IgD-negative memory B cell (primary cell): Measurements from ENCODE around the gene ACR. TPM values are rescaled to one million over a fixed set of nuclear protein-coding genes. Genes with fewer than 3 reads are reported as not detected.
"Not testable (repeated sequence)": the region's sequence is repeated elsewhere in the genome, so short reads cannot be mapped to it uniquely, and the experiment has no call there.

Source experiments
- H3K27ac Mint-ChIP-seq, 3 donors: one replicate each; pipeline ENCODE4 v1.8.0; 2020 to 2022; ENCODE audit warnings: mild to moderate bottlenecking in 3 of 3, mixed read lengths in 3 of 3, moderate library complexity in 1 of 3
- H3K27me3 Mint-ChIP-seq: one replicate; pipeline ENCODE4 v1.8.0; 2021; ENCODE audit warnings: mixed read lengths
- H3K36me3 Mint-ChIP-seq: one replicate; pipeline ENCODE4 v1.8.0; 2020; ENCODE audit warnings: mild to moderate bottlenecking, mixed read lengths
- H3K4me1 Mint-ChIP-seq, 3 donors: one replicate each; pipeline ENCODE4 v1.8.0; 2020 to 2022; ENCODE audit warnings: mixed read lengths in 3 of 3, mild to moderate bottlenecking in 1 of 3
- H3K4me3 Mint-ChIP-seq, 4 donors: one replicate each; pipeline ENCODE4 v1.8.0; 2020 to 2022; ENCODE audit warnings: mild to moderate bottlenecking in 4 of 4, mixed read lengths in 4 of 4, moderate library complexity in 3 of 4
- H3K9me3 Mint-ChIP-seq, 3 donors: one replicate each; pipeline ENCODE4 v1.8.0; 2020 to 2021; ENCODE audit warnings: mixed read lengths in 3 of 3, mild to moderate bottlenecking in 1 of 3
- polyA plus RNA-seq: library from polyadenylated mRNA; unstranded; fragments of 300-500 nt; fragmentation: Illumina TruSeq; gene quantifications from one replicate; pipeline ENCODE4 v1.2.3, GENCODE V29; 2021

The ACR gene
- polyA plus RNA-seq, 1 donor from 2014 or later = not detected

DNA sequence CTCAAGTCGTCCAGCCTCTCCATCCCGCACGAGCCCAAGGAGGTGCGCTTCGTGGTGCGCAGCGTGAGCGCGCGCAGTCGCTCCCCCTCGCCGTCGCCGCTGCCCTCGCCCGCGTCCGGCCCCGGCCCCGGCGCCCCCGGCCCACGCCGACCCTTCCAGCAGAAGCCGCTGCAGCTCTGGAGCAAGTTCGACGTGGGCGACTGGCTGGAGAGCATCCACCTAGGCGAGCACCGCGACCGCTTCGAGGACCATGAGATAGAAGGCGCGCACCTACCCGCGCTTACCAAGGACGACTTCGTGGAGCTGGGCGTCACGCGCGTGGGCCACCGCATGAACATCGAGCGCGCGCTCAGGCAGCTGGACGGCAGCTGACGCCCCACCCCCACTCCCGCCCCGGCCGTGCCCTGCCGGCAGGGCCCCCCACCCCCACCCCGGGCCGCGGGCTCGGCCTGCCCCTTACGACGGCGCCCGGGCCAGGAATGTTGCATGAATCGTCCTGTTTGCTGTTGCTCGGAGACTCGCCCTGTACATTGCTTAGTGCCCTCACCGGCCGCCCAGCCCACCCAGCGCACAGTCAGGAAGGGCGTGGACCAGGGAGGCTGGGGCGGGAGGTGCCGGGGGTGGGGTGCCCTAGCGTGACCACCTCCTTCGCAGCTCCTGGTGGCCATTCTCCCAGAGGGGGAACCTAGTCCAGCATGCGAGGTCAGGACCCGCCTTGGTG, 6.9 kb upstream of the ACR start:
- Mint-ChIP-seq H3K27me3 (peaks cover 8% of the 10 kb centered on the region), H3K9me3 (no peaks in the 10 kb centered on the region), H3K36me3 (no peaks in the 10 kb centered on the region), H3K4me1 (peaks cover 0 to 10% (median 7%) of the 10 kb centered on the region in 3 donors), H3K4me3 (no peak overlapping the region), H3K27ac (no peak overlapping the region)

DNA sequence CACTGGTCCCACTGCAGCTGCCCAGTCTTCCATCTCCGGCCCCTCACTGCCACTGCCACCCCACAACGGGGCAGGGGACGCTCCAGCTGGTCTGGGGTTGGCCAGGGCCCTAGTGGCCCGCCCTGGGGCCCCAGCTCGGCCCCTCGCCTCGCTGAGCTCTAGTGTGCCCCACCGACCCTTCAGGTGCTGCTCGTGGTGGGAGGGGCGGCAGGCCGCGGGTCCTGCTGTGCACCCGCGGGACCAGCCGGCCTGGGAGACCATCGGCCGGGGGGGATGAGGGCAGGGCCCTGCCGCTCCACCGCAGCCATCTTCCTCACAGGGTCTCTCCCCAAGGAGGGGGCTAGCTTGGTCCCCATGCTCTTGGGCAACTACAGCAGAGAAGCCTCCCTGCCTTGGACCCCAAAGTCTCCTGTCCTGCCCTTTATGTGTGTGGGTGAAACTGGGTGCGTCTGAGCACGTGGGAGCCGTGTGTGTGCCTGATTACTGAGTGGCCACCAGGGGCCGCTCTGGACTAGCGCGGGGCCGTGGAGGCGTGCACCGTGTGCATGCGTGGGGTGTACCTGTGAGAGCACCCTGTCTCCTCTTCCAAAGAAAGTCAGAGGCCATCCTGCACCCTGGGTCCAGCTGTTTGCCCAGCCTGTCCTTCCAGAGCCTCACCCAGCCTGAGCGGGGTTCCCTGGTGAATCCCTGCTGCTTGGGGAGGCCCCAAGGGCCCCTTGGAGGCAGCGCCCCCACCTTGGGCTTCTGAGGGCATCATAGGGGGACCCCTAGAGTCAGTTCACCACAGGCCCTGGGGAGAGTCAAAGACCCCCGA, 6.0 kb upstream of the ACR start:
- H3K9me3 Mint-ChIP-seq = no peaks in the 10 kb centered on the region
- H3K4me3 Mint-ChIP-seq = peak overlapping the region in 1 of 4 donors; percentile 6
- H3K27me3 Mint-ChIP-seq = peaks cover 10% of the 10 kb centered on the region
- H3K4me1 Mint-ChIP-seq = peaks cover 0 to 10% (median 7%) of the 10 kb centered on the region in 3 donors
- H3K36me3 Mint-ChIP-seq = no peaks in the 10 kb centered on the region
- H3K27ac Mint-ChIP-seq = no peak overlapping the region

DNA sequence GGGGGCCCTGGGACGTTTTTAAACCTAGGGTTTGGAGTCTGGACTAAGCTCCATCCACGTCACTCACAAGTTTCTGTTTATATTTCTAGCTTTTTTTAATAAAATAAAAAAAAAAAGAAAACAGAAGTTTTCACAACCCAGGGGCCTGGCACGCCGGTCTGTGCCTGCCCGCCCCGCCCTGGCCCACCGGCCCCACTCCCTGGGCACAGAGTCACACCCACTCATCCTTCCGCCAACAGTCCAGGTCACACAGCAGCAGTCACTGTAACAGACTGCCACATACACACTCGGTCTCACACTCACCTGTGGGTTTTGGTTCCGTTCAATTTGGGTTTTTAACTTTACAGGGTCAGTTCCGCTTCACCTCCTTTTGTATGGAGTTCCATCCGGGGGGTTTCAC, 5.3 kb upstream of the ACR start:
- Mint-ChIP-seq H3K4me3 (no peak overlapping the region), H3K4me1 (peaks cover 0 to 10% (median 7%) of the 10 kb centered on the region in 3 donors), H3K27me3 (peaks cover 16% of the 10 kb centered on the region), H3K9me3 (no peaks in the 10 kb centered on the region), H3K36me3 (no peaks in the 10 kb centered on the region), H3K27ac (no peak overlapping the region)

DNA sequence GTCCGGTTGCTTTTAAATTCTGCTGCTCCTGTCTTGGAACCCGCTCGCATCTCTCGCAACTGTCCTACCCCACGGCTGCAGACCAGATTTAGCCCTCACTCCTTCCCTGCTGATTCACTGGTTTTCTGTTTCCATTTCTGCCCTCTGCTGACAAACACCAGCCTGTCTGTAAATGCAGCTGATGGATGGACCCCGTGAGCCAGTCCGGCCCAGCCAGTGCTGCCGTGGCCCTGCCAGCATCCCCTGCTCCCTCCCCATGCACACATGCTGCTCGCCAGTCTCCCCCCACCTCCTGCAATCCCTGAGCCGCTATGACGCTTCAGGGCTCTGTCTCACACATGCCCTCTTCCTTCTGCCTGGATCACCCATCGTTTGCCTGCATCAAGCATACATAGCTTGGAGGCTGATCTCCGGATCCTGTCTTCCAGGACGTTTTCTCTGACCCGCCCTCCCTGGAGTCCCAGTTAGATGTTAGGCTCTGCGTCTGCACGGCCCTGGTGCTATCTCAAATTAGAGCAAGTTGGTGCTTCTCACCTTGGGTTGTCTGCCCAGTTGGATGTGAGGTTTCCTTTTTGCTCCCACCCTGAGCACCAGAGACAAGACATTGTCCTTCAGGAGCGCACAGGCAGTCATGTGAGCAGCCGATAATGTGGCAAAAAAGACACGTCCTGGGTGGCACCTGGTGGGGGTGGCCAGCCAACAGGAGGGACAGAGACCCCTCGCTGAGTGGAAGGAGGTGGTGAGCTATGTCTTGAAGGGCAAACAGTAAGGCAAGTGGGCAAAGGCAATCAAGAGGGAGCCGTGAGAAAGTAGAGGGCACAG, 4.3 kb upstream of the ACR start:
- peaks cover 0 to 10% (median 7%) of the 10 kb centered on the region in 3 donors for H3K4me1 Mint-ChIP-seq
- H3K27me3 Mint-ChIP-seq = peaks cover 20% of the 10 kb centered on the region
- H3K4me3 Mint-ChIP-seq = no peak overlapping the region
- H3K36me3 Mint-ChIP-seq = no peaks in the 10 kb centered on the region
- H3K9me3 Mint-ChIP-seq = no peaks in the 10 kb centered on the region
- peak overlapping the region in 1 of 3 donors; percentile 24 for H3K27ac Mint-ChIP-seq

DNA sequence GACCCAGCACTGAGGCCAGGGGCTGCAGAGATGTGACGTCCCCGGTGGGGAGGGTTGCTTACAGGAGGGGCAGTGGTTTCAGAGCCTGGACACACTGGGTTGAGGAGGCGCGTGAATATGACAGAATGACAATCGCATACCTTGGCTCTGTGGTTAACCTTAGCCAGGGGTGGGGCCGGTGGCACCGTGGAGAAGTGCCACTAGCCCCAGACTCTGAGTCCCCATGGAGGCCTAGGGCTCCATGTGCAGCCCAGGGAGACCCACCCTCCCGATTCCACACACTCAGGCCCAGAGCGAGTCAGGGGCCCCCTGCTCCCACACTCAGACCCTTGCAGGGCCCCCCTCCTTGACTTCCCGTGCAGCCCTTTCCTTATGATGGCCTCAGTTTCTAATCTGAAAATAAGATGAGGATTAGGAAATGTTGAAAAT, 3.6 kb upstream of the ACR start:
- no peak overlapping the region for H3K4me3 Mint-ChIP-seq
- no peak overlapping the region for H3K27ac Mint-ChIP-seq
- no peaks in the 10 kb centered on the region for H3K9me3 Mint-ChIP-seq
- H3K4me1 Mint-ChIP-seq = peaks cover 0 to 10% (median 5%) of the 10 kb centered on the region in 3 donors
- H3K36me3 Mint-ChIP-seq = no peaks in the 10 kb centered on the region
- H3K27me3 Mint-ChIP-seq = peaks cover 20% of the 10 kb centered on the region

DNA sequence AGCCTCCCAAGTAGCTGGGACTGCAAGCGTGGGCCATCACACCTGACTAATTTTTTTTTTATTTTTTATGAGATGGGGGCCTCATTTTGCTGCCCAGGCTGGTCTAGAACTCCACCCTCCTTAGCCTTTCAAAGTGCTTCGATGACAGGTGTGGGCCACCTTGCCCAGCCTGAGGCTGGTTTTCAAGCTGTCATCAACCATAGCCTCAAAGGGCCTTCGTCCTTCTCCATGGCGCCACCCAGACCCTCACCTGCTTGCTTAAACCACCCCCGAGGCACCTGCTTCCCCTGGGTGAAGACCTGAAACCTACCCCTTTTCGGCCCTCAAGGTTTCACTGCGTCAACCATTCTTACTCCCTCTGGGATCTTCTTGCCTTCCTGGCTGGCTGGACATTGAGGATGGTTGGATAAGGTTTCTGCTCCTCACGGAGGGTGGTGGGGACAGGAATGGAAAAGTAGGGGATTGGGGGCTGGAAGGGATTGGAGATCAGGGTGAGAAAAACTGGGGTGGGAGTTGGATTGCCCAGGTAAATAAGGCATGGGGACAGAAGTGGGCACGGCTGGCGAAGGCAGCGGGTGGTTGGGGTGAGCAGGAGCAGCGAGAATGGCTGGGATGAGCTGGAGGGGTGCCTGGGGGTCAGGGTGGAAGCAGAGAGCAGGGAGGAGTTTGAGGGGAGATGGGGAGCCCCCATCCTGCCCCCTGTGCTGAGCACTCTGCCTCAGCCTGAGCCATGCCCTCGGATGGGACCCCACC, 2.8 kb upstream of the ACR start:
- H3K36me3 Mint-ChIP-seq = no peaks in the 10 kb centered on the region
- H3K9me3 Mint-ChIP-seq = no peaks in the 10 kb centered on the region
- peaks cover 16% of the 10 kb centered on the region for H3K27me3 Mint-ChIP-seq
- H3K4me1 Mint-ChIP-seq = peaks cover 0 to 3% (median 2%) of the 10 kb centered on the region in 3 donors
- no peak overlapping the region for H3K27ac Mint-ChIP-seq
- H3K4me3 Mint-ChIP-seq = no peak overlapping the region

DNA sequence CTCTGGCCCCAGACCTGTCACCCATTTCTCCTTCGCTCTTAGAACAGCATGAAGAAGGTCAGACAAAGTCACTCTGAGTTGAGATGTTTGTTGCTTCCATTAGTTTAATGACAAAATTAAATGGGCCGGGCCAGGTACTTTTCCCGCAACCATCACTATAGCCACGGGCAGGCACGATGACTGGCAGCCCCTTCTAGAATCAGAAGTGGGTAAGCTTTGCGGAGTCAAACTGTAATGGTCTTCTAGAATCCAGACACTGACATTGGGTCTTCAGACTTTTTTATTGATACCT, 2.3 kb upstream of the ACR start:
- H3K36me3 Mint-ChIP-seq = no peaks in the 10 kb centered on the region
- H3K27ac Mint-ChIP-seq = no peak overlapping the region
- H3K4me1 Mint-ChIP-seq = peaks cover 0 to 3% (median 2%) of the 10 kb centered on the region in 3 donors
- H3K9me3 Mint-ChIP-seq = no peaks in the 10 kb centered on the region
- no peak overlapping the region for H3K4me3 Mint-ChIP-seq
- H3K27me3 Mint-ChIP-seq = peaks cover 18% of the 10 kb centered on the region

DNA sequence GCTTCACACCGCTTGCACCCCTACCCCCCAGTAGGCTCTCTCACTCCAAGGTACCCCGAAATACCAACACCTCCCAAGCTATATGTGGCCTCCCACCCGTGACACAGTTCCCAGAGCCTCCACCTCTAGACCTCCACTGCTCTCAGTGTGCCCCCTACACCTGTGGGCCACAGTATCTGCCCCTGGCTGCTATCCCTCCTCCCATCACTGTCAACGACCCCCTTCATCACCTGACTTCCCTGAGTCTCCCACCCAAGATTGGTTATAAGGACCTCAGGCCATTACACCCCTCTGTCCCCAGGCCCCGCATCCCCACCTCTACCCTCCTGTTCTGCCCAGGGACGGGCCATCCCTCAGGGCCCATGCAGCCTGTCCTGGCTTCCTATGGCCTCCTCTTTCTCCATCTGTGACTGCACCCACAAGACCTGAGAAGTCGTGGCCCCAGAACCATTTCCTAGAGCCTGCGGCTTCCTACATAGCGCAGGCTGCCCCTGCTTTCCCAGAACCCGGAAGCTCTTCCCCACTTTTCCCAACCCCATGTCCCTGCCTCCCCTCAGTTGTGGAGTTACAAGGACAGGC, 734 bp downstream of the ACR start:
- Mint-ChIP-seq H3K9me3 (no peaks in the 10 kb centered on the region), H3K4me3 (no peak overlapping the region), H3K36me3 (no peaks in the 10 kb centered on the region), H3K27me3 (peaks cover 19% of the 10 kb centered on the region), H3K4me1 (no peaks in the 10 kb centered on the region), H3K27ac (no peak overlapping the region)

DNA sequence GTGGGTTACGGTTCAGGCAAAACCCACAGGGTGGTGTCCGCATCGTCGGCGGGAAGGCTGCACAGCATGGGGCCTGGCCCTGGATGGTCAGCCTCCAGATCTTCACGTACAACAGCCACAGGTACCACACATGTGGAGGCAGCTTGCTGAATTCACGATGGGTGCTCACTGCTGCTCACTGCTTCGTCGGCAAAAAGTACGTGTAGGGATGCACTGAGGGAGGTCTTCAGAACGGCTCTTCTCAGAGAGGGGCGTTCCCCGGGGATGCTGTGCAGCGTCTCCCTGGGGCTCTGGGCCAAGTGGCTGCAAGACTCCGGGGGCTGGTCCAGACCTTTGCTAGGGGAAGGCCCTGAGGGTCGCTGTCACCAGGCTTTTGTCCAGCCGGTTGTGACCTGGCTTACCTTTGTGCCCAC, 1.3 kb downstream of the ACR start:
- no peaks in the 10 kb centered on the region for H3K9me3 Mint-ChIP-seq
- no peaks in the 10 kb centered on the region for H3K36me3 Mint-ChIP-seq
- H3K27me3 Mint-ChIP-seq = peaks cover 19% of the 10 kb centered on the region
- H3K27ac Mint-ChIP-seq = no peak overlapping the region
- H3K4me3 Mint-ChIP-seq = no peak overlapping the region
- no peaks in the 10 kb centered on the region for H3K4me1 Mint-ChIP-seq

DNA sequence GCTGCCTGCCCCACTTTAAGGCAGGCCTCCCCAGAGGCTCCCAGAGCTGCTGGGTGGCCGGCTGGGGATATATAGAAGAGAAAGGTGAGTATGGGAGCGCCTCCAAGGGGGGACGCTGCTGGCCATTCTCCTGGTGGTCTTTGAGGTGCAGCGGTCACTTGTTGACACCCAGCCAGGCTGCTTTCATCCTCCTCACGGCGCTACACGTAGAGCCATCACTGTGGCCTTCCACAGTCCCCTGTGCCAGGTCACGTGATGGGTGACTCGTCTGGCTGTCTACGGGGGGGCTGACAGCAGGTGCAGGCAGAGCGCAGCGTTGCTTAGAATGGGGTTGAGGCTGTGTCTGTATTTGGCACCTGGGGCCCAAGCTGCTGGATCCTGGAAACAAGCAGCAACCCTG, 1.9 kb downstream of the ACR start:
- H3K4me3 Mint-ChIP-seq = no peak overlapping the region
- H3K4me1 Mint-ChIP-seq = no peaks in the 10 kb centered on the region
- no peaks in the 10 kb centered on the region for H3K36me3 Mint-ChIP-seq
- peaks cover 19% of the 10 kb centered on the region for H3K27me3 Mint-ChIP-seq
- H3K9me3 Mint-ChIP-seq = no peaks in the 10 kb centered on the region
- no peak overlapping the region for H3K27ac Mint-ChIP-seq

DNA sequence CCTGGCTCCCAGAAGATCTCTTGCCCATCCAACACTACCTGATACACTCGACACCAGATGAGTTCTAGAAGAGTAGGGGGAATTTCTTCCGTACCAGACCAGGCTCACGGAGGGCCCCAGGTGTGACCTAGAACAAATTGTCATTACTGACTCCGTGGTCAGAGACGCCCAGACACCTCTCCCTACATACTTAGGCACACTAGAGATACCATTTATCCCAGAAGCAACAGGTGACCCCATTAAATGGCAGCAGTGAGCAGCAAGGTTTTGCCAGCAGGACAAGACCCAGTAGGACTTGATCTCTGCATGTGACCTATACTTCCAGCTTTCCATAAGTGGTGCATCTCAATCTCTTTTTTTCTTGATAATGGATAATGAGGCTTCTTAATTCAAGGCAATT, 2.7 kb downstream of the ACR start:
- H3K27me3 Mint-ChIP-seq = peaks cover 16% of the 10 kb centered on the region
- H3K36me3 Mint-ChIP-seq, H3K27ac Mint-ChIP-seq, H3K4me3 Mint-ChIP-seq, H3K4me1 Mint-ChIP-seq, H3K9me3 Mint-ChIP-seq: not testable (repeated sequence)

DNA sequence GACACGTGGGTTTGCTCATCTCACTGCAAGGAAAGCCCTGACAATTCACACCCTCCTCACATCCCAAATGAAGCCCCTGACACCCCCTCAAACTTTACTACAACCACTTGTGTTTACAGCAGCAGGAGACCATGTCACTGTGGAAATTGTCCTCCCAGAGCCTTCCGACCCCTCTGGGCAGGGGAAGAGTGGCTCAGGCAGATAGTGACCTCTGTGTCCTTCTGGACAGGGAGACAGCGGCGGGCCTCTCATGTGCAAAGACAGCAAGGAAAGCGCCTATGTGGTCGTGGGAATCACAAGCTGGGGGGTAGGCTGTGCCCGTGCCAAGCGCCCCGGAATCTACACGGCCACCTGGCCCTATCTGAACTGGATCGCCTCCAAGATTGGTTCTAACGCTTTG, 6.4 kb downstream of the ACR start:
- H3K27ac Mint-ChIP-seq, H3K9me3 Mint-ChIP-seq, H3K4me1 Mint-ChIP-seq, H3K36me3 Mint-ChIP-seq, H3K4me3 Mint-ChIP-seq, H3K27me3 Mint-ChIP-seq: not testable (repeated sequence)

DNA sequence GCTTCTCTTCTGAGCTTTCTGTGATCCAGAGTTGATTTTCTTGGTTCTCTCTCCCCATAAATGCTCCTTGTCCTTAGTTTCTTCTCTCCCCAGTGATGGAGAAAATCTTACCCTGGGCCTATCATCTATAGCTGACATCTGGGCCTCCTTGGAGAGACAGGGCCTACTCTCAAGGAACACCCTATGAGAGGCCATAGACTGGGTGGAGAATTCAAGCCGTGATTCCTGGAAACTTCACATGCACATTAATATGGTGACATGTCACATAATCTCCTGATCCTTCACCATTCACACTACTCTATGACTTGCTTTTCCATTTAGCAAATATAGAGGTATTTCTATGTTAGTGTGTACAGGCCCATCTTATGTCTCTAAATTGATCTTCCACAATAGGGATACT, 9.5 kb downstream of the ACR start:
- not testable (repeated sequence) for H3K36me3 Mint-ChIP-seq, H3K4me3 Mint-ChIP-seq, H3K27ac Mint-ChIP-seq, H3K27me3 Mint-ChIP-seq, H3K9me3 Mint-ChIP-seq, H3K4me1 Mint-ChIP-seq

DNA sequence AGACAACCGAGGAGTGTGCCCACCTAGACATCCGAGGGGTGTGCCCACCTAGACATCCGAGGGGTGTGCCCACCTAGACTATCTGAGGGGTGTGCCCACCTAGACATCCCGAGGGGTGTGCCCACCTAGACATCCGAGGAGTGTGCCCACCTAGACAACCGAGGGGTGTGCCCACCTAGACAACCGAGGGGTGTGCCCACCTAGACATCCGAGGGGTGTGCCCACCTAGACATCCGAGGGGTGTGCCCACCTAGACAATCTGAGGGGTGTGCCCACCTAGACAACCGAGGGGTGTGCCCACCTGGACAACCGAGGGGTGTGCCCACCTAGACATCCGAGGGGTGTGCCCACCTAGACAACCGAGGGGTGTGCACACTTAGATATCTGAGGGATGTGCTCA, 10.6 kb downstream of the ACR start:
- not testable (repeated sequence) for H3K4me1 Mint-ChIP-seq, H3K27me3 Mint-ChIP-seq, H3K9me3 Mint-ChIP-seq, H3K4me3 Mint-ChIP-seq, H3K36me3 Mint-ChIP-seq, H3K27ac Mint-ChIP-seq
